Progenitor cell of endocrine pancreas (in vitro differentiated cells): Measurements from ENCODE around the gene ACTN1. TPM values are rescaled to one million over a fixed set of nuclear protein-coding genes. Genes with fewer than 3 reads are reported as not detected.

Experiments
- DNase-seq: peaks from one replicate; pipeline ENCODE4 v3.0.0; 2021; ENCODE audit warnings: low spot score; ENCODE audit not compliant: unreplicated experiment
- H3K27ac Mint-ChIP-seq: 2 replicates; pipeline ENCODE4 v1.8.0; 2021; ENCODE audit warnings: mild to moderate bottlenecking, moderate library complexity, mixed read lengths
- H3K27me3 Mint-ChIP-seq: 2 replicates; pipeline ENCODE4 v1.8.0; 2021; ENCODE audit warnings: mixed read lengths
- H3K36me3 Mint-ChIP-seq: 2 replicates; pipeline ENCODE4 v1.8.0; 2022; ENCODE audit warnings: mixed read lengths; ENCODE audit not compliant: insufficient read depth
- H3K4me1 Mint-ChIP-seq: 2 replicates; pipeline ENCODE4 v1.8.0; 2021; ENCODE audit warnings: low read depth, mixed read lengths
- H3K4me3 Mint-ChIP-seq: 2 replicates; pipeline ENCODE4 v1.8.0; 2021; ENCODE audit warnings: low read depth, mild to moderate bottlenecking, moderate library complexity, mixed read lengths
- H3K9me3 Mint-ChIP-seq: 2 replicates; pipeline ENCODE4 v1.8.0; 2021; ENCODE audit warnings: low read depth, mixed read lengths
- total RNA-seq: library from RNA; stranded (reverse); gene quantifications from 2 replicates; pipeline ENCODE4 v1.2.1, GENCODE V29; 2021
- TF ChIP-seq, protein P1 (sequence below): fragments of 200-600 bp; sonication (generic); IDR thresholded peaks from one replicate; pipeline ENCODE4 v1.5.0; 2021; ENCODE audit warnings: antibody characterized with exemption, mild to moderate bottlenecking; ENCODE audit not compliant: unreplicated experiment

Gene ACTN1
- total RNA-seq, 1 donor from 2014 or later: 92.6 TPM

DNA sequence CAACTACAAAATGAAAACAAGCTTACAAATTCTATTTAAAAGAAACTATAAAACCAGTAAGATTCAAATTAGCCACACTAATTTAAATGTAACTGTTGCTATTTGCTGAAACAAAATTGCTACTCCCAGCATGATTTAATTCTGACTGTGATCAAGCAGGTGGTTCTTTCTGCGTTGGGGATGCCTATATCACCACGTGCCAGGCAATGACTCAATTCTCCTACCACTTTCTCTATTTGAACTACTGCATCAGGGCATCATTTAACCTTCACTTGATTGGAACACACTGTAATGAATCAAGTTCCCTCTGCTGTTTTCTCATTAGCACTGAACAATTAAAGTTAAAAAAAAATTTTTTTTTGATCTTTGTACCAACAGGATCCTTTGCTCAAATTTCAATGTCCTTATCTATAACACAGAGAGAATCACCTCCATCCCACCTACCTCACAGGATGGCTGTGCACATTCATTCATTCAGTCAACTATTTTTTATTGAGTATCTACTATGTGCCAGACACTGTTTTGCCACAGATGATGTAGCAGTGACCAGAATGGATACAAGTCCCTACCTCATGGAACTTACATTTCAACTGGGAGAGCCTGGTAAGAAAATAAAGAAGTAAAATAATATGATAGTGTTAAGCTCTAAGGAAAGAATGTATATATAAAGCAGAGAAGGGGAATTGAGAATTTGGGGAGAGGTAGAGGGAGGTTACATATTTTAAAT is 8.0 kb upstream of the ACTN1 start:
- Mint-ChIP-seq H3K36me3 (no peaks in the 10 kb centered on the region), H3K9me3 (no peaks in the 10 kb centered on the region), H3K4me3 (no peak overlapping the region), H3K4me1 (peaks cover 8% of the 10 kb centered on the region), H3K27ac (no peak overlapping the region), H3K27me3 (peaks cover 7% of the 10 kb centered on the region)
- TF ChIP-seq, protein P1, sequence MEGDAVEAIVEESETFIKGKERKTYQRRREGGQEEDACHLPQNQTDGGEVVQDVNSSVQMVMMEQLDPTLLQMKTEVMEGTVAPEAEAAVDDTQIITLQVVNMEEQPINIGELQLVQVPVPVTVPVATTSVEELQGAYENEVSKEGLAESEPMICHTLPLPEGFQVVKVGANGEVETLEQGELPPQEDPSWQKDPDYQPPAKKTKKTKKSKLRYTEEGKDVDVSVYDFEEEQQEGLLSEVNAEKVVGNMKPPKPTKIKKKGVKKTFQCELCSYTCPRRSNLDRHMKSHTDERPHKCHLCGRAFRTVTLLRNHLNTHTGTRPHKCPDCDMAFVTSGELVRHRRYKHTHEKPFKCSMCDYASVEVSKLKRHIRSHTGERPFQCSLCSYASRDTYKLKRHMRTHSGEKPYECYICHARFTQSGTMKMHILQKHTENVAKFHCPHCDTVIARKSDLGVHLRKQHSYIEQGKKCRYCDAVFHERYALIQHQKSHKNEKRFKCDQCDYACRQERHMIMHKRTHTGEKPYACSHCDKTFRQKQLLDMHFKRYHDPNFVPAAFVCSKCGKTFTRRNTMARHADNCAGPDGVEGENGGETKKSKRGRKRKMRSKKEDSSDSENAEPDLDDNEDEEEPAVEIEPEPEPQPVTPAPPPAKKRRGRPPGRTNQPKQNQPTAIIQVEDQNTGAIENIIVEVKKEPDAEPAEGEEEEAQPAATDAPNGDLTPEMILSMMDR: no peak
- DNase-seq: no peak

DNA sequence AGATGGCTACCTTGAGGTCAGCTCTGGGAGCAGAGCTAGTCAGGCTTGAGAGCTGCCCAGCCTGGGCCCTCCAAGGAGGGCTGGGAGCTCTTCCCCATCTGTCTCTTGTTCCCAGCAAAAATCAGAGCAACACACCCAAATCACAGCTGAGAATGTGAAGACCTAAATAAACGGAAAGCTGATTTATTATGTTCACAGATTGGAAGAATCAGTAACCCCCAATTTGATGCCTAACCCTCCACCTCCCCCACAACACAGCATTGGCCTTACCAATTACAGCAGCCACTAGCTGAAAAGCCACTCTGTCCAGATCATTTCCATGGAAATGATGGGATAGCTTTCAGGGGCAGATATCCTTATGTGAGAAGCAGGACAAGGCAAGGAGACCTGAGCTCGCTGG is 7.1 kb upstream of the ACTN1 start:
- H3K27me3 Mint-ChIP-seq: peaks cover 14% of the 10 kb centered on the region
- H3K4me3 Mint-ChIP-seq: no peak overlapping the region
- H3K9me3 Mint-ChIP-seq: no peaks in the 10 kb centered on the region
- DNase-seq: no peak
- H3K36me3 Mint-ChIP-seq: no peaks in the 10 kb centered on the region
- H3K4me1 Mint-ChIP-seq: peaks cover 8% of the 10 kb centered on the region
- TF ChIP-seq, protein P1: no peak
- H3K27ac Mint-ChIP-seq: no peak overlapping the region

DNA sequence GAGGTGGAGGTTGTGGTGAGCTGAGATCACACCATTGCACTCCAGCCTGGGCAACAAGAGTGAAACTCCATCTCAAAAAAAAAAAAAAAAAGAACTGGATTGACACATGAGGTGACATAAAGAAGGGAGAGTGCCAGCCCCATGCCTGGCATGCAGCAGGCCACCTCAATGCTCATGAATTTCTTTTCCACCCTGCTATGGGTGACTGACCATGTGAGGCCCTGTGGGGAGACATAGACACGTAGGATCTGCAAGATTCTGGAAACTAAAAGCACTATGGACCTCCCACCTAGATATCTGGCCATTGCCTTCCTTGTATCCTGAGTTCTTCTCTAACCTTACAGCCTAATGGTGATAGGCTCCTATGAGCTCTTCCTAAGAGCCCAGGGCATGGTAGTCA is 5.6 kb upstream of the ACTN1 start:
- Mint-ChIP-seq H3K9me3 (no peaks in the 10 kb centered on the region), H3K4me1 (peaks cover 13% of the 10 kb centered on the region), H3K27ac (no peak overlapping the region), H3K36me3 (no peaks in the 10 kb centered on the region), H3K27me3 (peaks cover 14% of the 10 kb centered on the region), H3K4me3 (no peak overlapping the region)
- no peak for DNase-seq
- TF ChIP-seq, protein P1: no peak

DNA sequence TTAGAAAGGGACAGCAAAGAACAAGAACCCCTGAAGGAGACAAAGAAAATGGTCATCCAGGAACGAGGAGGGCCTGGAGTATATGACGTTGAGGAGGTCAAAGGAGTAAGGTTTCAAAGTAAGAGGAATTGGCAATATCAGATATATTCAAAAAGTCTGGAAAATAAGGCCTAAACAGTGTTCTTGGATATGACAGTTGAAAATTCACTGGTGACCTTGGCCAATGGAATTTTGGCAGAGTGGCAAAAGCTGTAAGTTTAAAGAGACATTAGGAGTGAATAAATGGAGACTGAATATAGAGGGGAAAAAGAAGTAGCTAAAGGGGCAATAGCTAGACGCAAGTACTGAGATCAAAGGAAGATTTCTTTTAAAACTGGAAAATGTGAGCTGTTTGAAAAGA is 4.1 kb upstream of the ACTN1 start:
- no peak for DNase-seq
- Mint-ChIP-seq H3K36me3 (no peaks in the 10 kb centered on the region), H3K27ac (no peak overlapping the region), H3K9me3 (no peaks in the 10 kb centered on the region), H3K27me3 (peaks cover 14% of the 10 kb centered on the region), H3K4me1 (peaks cover 8% of the 10 kb centered on the region), H3K4me3 (no peak overlapping the region)
- TF ChIP-seq, protein P1: no peak

DNA sequence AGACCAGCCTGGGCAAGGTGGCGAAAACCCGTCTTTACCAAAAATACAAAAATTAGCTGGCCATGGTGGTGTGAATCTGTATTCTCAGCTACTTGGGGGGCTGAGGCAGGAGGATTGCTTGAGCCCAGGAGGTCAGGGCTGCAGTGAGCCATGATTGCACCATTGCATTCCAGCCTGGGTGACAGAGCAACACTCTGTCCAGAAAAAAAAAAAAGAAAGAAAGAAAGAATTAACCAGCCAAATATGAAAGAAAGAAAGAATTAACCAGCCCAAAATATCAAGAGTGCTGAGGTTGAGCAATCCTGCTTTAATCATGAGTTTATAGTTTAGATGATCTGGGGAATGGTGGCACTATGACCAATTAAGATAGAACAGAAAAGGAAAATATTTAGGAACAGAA is 3.5 kb upstream of the ACTN1 start:
- Mint-ChIP-seq H3K4me3 (no peak overlapping the region), H3K27ac (no peak overlapping the region), H3K4me1 (peaks cover 8% of the 10 kb centered on the region), H3K9me3 (no peaks in the 10 kb centered on the region), H3K36me3 (no peaks in the 10 kb centered on the region), H3K27me3 (peaks cover 14% of the 10 kb centered on the region)
- no peak for DNase-seq
- TF ChIP-seq, protein P1: no peak
